ENCODE measurements around the gene MCTP1.

- no peak for TF ChIP-seq GATA2 (IDR thresholded peaks at IDR 0.05; ENCODE audit: low read depth, low read length)
- no peak for TF ChIP-seq GATA3 (IDR thresholded peaks at IDR 0.05; ENCODE audit: low read depth, low read length)
Observed at GRCh38 chr5:94747371-94747770, 537.5 kb downstream of the MCTP1 start.
